Adrenal gland (tissue), 5 donors: ENCODE results near the gene RAB6A.
A peak's percentile ranks its signal among the peaks of the same experiment; 100 is the strongest.

Source experiments
- CTCF ChIP-seq, 6 experiments: fragments of 450-650 bp in 4 of 6; fragments of 200-600 bp in 2 of 6; sonication (generic) in 1 of 6; IDR thresholded peaks; 1 replicate in 5 of 6; 2 replicates in 1 of 6; pipeline versions ENCODE4 v1.5.1 to v1.8.0; 2016 to 2021; ENCODE audit warnings: antibody characterized with exemption in 6 of 6, mild to moderate bottlenecking in 2 of 6, moderate library complexity in 1 of 6
- POLR2A ChIP-seq, 2 donors: fragments of 450-650 bp; IDR thresholded peaks; one replicate each; pipeline ENCODE4 v1.6.1; 2017; ENCODE audit warnings: antibody characterized with exemption in 2 of 2, mild to moderate bottlenecking in 2 of 2, moderate library complexity in 1 of 2
- donor health status: DM: no; HTN: no; CAD: no.

DNA sequence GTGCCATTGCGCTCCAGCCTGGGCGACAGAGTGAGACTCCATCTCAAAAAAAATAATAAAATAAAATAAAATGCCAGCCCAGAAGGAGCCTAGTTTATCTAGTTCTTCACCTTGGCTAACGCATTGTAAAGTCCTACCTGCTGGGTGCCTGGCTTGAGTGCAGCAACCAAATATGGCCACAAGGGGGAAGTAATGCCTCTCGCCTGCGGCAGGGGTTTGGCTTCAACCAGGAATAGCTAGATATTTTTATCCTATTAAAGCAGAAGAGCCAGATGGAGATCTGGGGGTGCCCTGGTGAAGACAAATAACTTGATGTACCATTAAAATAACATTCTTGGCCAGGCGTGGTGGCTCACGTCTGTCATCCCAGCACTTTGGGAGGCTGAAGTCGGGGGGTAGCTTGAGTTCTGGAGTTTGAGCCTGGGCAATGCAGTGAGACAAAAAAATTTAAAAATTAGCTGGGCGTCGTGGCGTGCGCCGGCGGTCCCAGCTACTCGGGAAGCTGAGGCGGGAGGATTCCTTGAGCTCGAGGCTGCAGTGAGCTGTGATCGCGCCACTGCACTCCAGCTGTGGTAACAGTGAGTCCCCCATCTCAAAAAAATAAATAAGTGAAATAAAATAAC, 135.1 kb downstream of the RAB6A start:
- TF ChIP-seq CTCF (IDR thresholded peaks at IDR 0.05) (peak; percentile 69 to 94 (median 86)), POLR2A (IDR thresholded peaks at IDR 0.05) (no peak)
